H9 (cell line): Measurements from ENCODE around the gene ATP8A1. TPM values are rescaled to one million over a fixed set of nuclear protein-coding genes. Genes with fewer than 3 reads are reported as not detected.

Experiments
- DNase-seq: peaks from one replicate; pipeline ENCODE4 v3.0.0-alpha.2; 2017
- H2AFZ ChIP-seq: one replicate; pipeline ENCODE4 v1.6.1; 2013; ENCODE audit warnings: mild to moderate bottlenecking, low read length, control low read depth, moderate library complexity
- H2AK5ac ChIP-seq: 2 replicates; pipeline ENCODE4 v1.6.1; 2013; ENCODE audit warnings: low read length, control low read depth, mixed read lengths; ENCODE audit not compliant: insufficient read length
- H2BK120ac ChIP-seq: one replicate; pipeline ENCODE4 v1.6.1; 2013; ENCODE audit warnings: low read depth, mild to moderate bottlenecking, low read length, control low read depth, inconsistent platforms; ENCODE audit not compliant: poor library complexity, severe bottlenecking
- H2BK12ac ChIP-seq: 2 replicates; pipeline ENCODE4 v1.6.1; 2013; ENCODE audit warnings: low read length, control low read depth, mixed read lengths, low read depth; ENCODE audit not compliant: insufficient read length
- H2BK15ac ChIP-seq: 2 replicates; pipeline ENCODE4 v1.6.1; 2013; ENCODE audit warnings: low read depth, low read length, control low read depth
- H2BK20ac ChIP-seq: one replicate; pipeline ENCODE4 v1.6.1; 2013; ENCODE audit warnings: low read depth, mild to moderate bottlenecking, low read length, control low read depth, inconsistent platforms; ENCODE audit not compliant: poor library complexity, severe bottlenecking
- H2BK5ac ChIP-seq: 2 replicates; pipeline ENCODE4 v1.6.1; 2013; ENCODE audit warnings: low read length, control low read depth, mixed read lengths; ENCODE audit not compliant: insufficient read length
- H3K14ac ChIP-seq: 2 replicates; pipeline ENCODE4 v1.6.1; 2013; ENCODE audit warnings: low read length, control low read depth; ENCODE audit not compliant: insufficient read depth
- H3K18ac ChIP-seq: 2 replicates; pipeline ENCODE4 v1.6.1; 2013; ENCODE audit warnings: low read depth, mild to moderate bottlenecking, mixed read lengths, low read length, control low read depth; ENCODE audit not compliant: insufficient read length
- H3K23ac ChIP-seq: 2 replicates; pipeline ENCODE4 v1.6.1; 2013; ENCODE audit warnings: low read length, control low read depth, mixed read lengths, low read depth; ENCODE audit not compliant: insufficient read length
- H3K23me2 ChIP-seq: 2 replicates; pipeline ENCODE4 v1.6.1; 2013; ENCODE audit warnings: low read depth, mild to moderate bottlenecking, mixed read lengths, low read length, control low read depth; ENCODE audit not compliant: insufficient read length, poor library complexity, severe bottlenecking
- H3K27ac ChIP-seq: 2 replicates; pipeline ENCODE4 v1.5.1; 2013; ENCODE audit warnings: low read length, control low read depth, mixed read lengths, low read depth; ENCODE audit not compliant: insufficient read length
- H3K27me3 ChIP-seq: 2 replicates; pipeline ENCODE4 v1.6.1; 2013; ENCODE audit warnings: low read length, control low read depth, inconsistent platforms; ENCODE audit not compliant: insufficient read depth
- H3K4ac ChIP-seq: 2 replicates; pipeline ENCODE4 v1.6.1; 2013; ENCODE audit warnings: low read depth, mild to moderate bottlenecking, control low read depth, inconsistent platforms, low read length, moderate library complexity
- H3K4me1 ChIP-seq: 2 replicates; pipeline ENCODE4 v1.6.1; 2013; ENCODE audit warnings: low read length, control low read depth, inconsistent platforms; ENCODE audit not compliant: insufficient read depth
- H3K4me2 ChIP-seq: 2 replicates; pipeline ENCODE4 v1.6.1; 2013; ENCODE audit warnings: low read length, control low read depth, mixed read lengths; ENCODE audit not compliant: insufficient read length, insufficient read depth
- H3K56ac ChIP-seq: 2 replicates; pipeline ENCODE4 v1.6.1; 2013; ENCODE audit warnings: low read depth, mild to moderate bottlenecking, mixed read lengths, low read length, control low read depth; ENCODE audit not compliant: insufficient read length
- H3K79me1 ChIP-seq: 2 replicates; pipeline ENCODE4 v1.6.1; 2013; ENCODE audit warnings: low read depth, mild to moderate bottlenecking, moderate library complexity, low read length, control low read depth, inconsistent platforms; ENCODE audit not compliant: insufficient read depth, poor library complexity, severe bottlenecking
- H3K79me2 ChIP-seq: 2 replicates; pipeline ENCODE4 v1.6.1; 2013; ENCODE audit warnings: low read length, control low read depth, inconsistent platforms; ENCODE audit not compliant: insufficient read depth
- H3K9ac ChIP-seq: 2 replicates; pipeline ENCODE4 v1.6.1; 2013; ENCODE audit warnings: low read length, control low read depth, mixed read lengths; ENCODE audit not compliant: insufficient read length; ENCODE audit errors: extremely low read depth
- H3K9me3 ChIP-seq: one replicate; pipeline ENCODE4 v1.6.1; 2013; ENCODE audit warnings: low read depth, low read length, inconsistent platforms; ENCODE audit not compliant: control insufficient read depth
- H3T11ph ChIP-seq: one replicate; pipeline ENCODE4 v1.6.1; 2013; ENCODE audit warnings: mild to moderate bottlenecking, low read length, control low read depth, inconsistent platforms
- H4K20me1 ChIP-seq: one replicate; pipeline ENCODE4 v1.6.1; 2013; ENCODE audit not compliant: control insufficient read depth, insufficient read length, insufficient read depth
- H4K5ac ChIP-seq: 2 replicates; pipeline ENCODE4 v1.6.1; 2013; ENCODE audit warnings: low read depth, mild to moderate bottlenecking, mixed read lengths, low read length, control low read depth; ENCODE audit not compliant: insufficient read length
- H4K8ac ChIP-seq: replicated peaks from 2 replicates; pipeline ENCODE4 v1.6.1; 2013; ENCODE audit warnings: low read length, control low read depth, mixed read lengths, low read depth; ENCODE audit not compliant: insufficient read length
- H4K91ac ChIP-seq: 2 replicates; pipeline ENCODE4 v1.6.1; 2013; ENCODE audit warnings: low read depth, mild to moderate bottlenecking, moderate library complexity, mixed read lengths, low read length, control low read depth; ENCODE audit not compliant: insufficient read length
- H3K27ac Mint-ChIP-seq, 3 experiments: 2 replicates in 2 of 3; 3 replicates in 1 of 3; pipeline ENCODE4 v1.8.0; 2020 to 2021; ENCODE audit warnings: mixed read lengths in 3 of 3, mild to moderate bottlenecking in 1 of 3, moderate library complexity in 1 of 3
- H3K27me3 Mint-ChIP-seq: 2 replicates; pipeline ENCODE4 v1.8.0; 2021; ENCODE audit warnings: low read depth, mild to moderate bottlenecking, moderate library complexity, mixed read lengths
- H3K36me3 Mint-ChIP-seq, 3 experiments: 2 replicates in 2 of 3; 3 replicates in 1 of 3; pipeline ENCODE4 v1.8.0; 2020 to 2021; ENCODE audit warnings: low read depth in 3 of 3, mixed read lengths in 3 of 3; ENCODE audit not compliant: insufficient read depth in 1 of 3
- H3K4me1 Mint-ChIP-seq, 2 experiments: 2 replicates each; pipeline ENCODE4 v1.8.0; 2020; ENCODE audit warnings: mixed read lengths in 2 of 2
- H3K4me3 Mint-ChIP-seq, 2 experiments: 2 replicates in 1 of 2; 3 replicates in 1 of 2; pipeline ENCODE4 v1.8.0; 2020 to 2021; ENCODE audit warnings: mild to moderate bottlenecking in 2 of 2, mixed read lengths in 2 of 2, moderate library complexity in 1 of 2
- H3K9me3 Mint-ChIP-seq, 2 experiments: 2 replicates in 1 of 2; 3 replicates in 1 of 2; pipeline ENCODE4 v1.8.0; 2020; ENCODE audit warnings: mild to moderate bottlenecking in 2 of 2, mixed read lengths in 2 of 2, moderate library complexity in 1 of 2
- CTCF ChIP-seq: fragments of 200-600 bp; sonication (generic); conservative IDR thresholded peaks from 3 replicates; pipeline ENCODE4 v1.8.0; 2021; ENCODE audit warnings: antibody characterized with exemption, mild to moderate bottlenecking
- WGBS: extraction: QIAGEN DNeasy Blood & Tissue Kit; methylation state at CpG from one replicate; pipeline ENCODE4 v1.1.7; 2013; ENCODE audit warnings: missing lambda C conversion rate, low lambda C conversion rate, mixed read lengths; ENCODE audit not compliant: insufficient read length; ENCODE audit errors: extremely low coverage; 5-methylcytosine and 5-hydroxymethylcytosine counted together
- total RNA-seq: library from RNA; stranded (reverse); gene quantifications from 2 replicates; pipeline ENCODE4 v1.2.1, GENCODE V29; 2021

ATP8A1 gene
- total RNA-seq, 1 experiment from 2014 or later, result 5.1 TPM

GRCh38 chr4:42497142-42497910 lies 159.6 kb downstream of the ATP8A1 start:
- no peak overlapping the region for H2AK5ac ChIP-seq
- H2BK12ac ChIP-seq, result no peak overlapping the region
- H2BK5ac ChIP-seq, result no peak overlapping the region
- H3K79me2 ChIP-seq, result no peaks in the 10 kb centered on the region
- H3K36me3 Mint-ChIP-seq, result no peaks in the 10 kb centered on the region; a peak in 1 of 7 replicates
- no peak for TF ChIP-seq CTCF
- no peak overlapping the region for H3K27ac Mint-ChIP-seq
- no peak overlapping the region for H2BK15ac ChIP-seq
- no peak overlapping the region for H3K4me3 Mint-ChIP-seq
- H3K79me1 ChIP-seq, result no peaks in the 10 kb centered on the region
- no peak overlapping the region for H2BK120ac ChIP-seq
- no peak overlapping the region for H2BK20ac ChIP-seq
- H3K56ac ChIP-seq, result no peak overlapping the region
- no peak overlapping the region for H3K4ac ChIP-seq
- H3K27me3 ChIP-seq, result no peaks in the 10 kb centered on the region
- H3K18ac ChIP-seq, result no peak overlapping the region
- H3K4me1 Mint-ChIP-seq, result peaks cover 13 to 21% of the 10 kb centered on the region in 2 experiments
- DNase-seq, result no peak
- no peak overlapping the region for H4K8ac ChIP-seq
- H2AFZ ChIP-seq, result no peak overlapping the region
- H3K9me3 Mint-ChIP-seq, result no peaks in the 10 kb centered on the region
- no peaks in the 10 kb centered on the region for H3K9me3 ChIP-seq
- H3K23me2 ChIP-seq, result no peaks in the 10 kb centered on the region
- peaks cover 3% of the 10 kb centered on the region for H3K4me1 ChIP-seq
- no peak overlapping the region for H3K4me2 ChIP-seq
- no peak overlapping the region for H3K27ac ChIP-seq
- WGBS, result no CpG with 5 or more reads among the region's 8 CpGs
- H4K20me1 ChIP-seq, result no peaks in the 10 kb centered on the region
- no peak overlapping the region for H3K9ac ChIP-seq
- H3T11ph ChIP-seq, result no peak overlapping the region
- no peak overlapping the region for H3K23ac ChIP-seq
- no peak overlapping the region for H3K14ac ChIP-seq
- no peaks in the 10 kb centered on the region; the same call in 1 of the 2 replicates for H3K27me3 Mint-ChIP-seq
- no peak overlapping the region for H4K5ac ChIP-seq
- no peak overlapping the region for H4K91ac ChIP-seq
